AG09319 (cell line): Measurements from ENCODE around the gene POLR3A.

Source experiments
- DNase-seq: peaks from one replicate; pipeline ENCODE4 v3.0.0-alpha.2; 2010; ENCODE audit warnings: low read depth; ENCODE audit errors: extremely low read depth
- CTCF ChIP-seq: IDR thresholded peaks from 2 replicates; pipeline ENCODE4 v1.5.1; 2011; ENCODE audit warnings: low read depth, mild to moderate bottlenecking, inconsistent platforms, low read length, moderate library complexity

POLR3A gene

GRCh38 chr10:77926566-77927401 is 102.5 kb downstream of the POLR3A start, which contains the start of gene DLG5:
DLG5 (minus strand) TSS chr10:77926755; CDS start chr10:77926520, 235 bp downstream.
- TF ChIP-seq CTCF = no peak
- DNase-seq = no peak

- no peak for DNase-seq
- no peak; the same call in 1 of the 2 replicates for TF ChIP-seq CTCF
Observed at GRCh38 chr10:77925795-77926565, 103.3 kb downstream of the POLR3A start.

GRCh38 chr10:77925410-77925794 is 103.9 kb downstream of the POLR3A start:
- DNase-seq = no peak
- no peak for TF ChIP-seq CTCF

- DNase-seq = no peak
- no peak for TF ChIP-seq CTCF
Observed at GRCh38 chr10:77922566-77923179, 106.6 kb downstream of the POLR3A start.

GRCh38 chr10:77922055-77922454 is 107.3 kb downstream of the POLR3A start:
- DNase-seq = no peak

GRCh38 chr10:77921395-77921794 is 107.9 kb downstream of the POLR3A start:
- TF ChIP-seq CTCF = no peak
- DNase-seq = no peak

More at GRCh38 chr10:77922055-77922454, 107.3 kb downstream of the POLR3A start:
- no peak for TF ChIP-seq CTCF
